HG03175 (cell line): ENCODE measurements around the gene INTS15.

Experiments
- ATAC-seq: cut with Tn5 transposase; IDR thresholded peaks from one replicate; pipeline ENCODE4 v1.9.1; 2021; ENCODE audit warnings: mild to moderate bottlenecking, moderate library complexity; ENCODE audit not compliant: unreplicated experiment

The INTS15 gene

GRCh38 chr7:6589829-6590644, at the start of gene INTS15:
INTS15 (plus strand) TSS chr7:6590021; CDS start chr7:6590284, 263 bp downstream.
- ATAC-seq = peak; percentile 86

- ATAC-seq = no peak
These were observed 47.5 kb upstream of the INTS15 start for GRCh38 chr7:6542368-6542767.

- ATAC-seq = no peak
These were observed 44.3 kb upstream of the INTS15 start for GRCh38 chr7:6545398-6546126.

GRCh38 chr7:6546498-6547251, 43.1 kb upstream of the INTS15 start:
- ATAC-seq = no peak

GRCh38 chr7:6547400-6547799, 42.4 kb upstream of the INTS15 start:
- ATAC-seq = no peak

GRCh38 chr7:6551016-6551511, 38.8 kb upstream of the INTS15 start, which contains the start of gene GRID2IP:
GRID2IP (minus strand) TSS chr7:6551461; CDS start chr7:6551436, 25 bp downstream.
- ATAC-seq = no peak

GRCh38 chr7:6553448-6554044, 36.3 kb upstream of the INTS15 start:
- ATAC-seq = no peak

- no peak for ATAC-seq
These were observed 35.0 kb upstream of the INTS15 start for GRCh38 chr7:6554848-6555247.

GRCh38 chr7:6556196-6556595, 33.6 kb upstream of the INTS15 start:
- ATAC-seq = no peak

- ATAC-seq = no peak
These were observed 31.0 kb upstream of the INTS15 start for GRCh38 chr7:6558837-6559236.

GRCh38 chr7:6559896-6560295, 29.9 kb upstream of the INTS15 start:
- no peak for ATAC-seq

- ATAC-seq = no peak
These were observed 27.7 kb upstream of the INTS15 start for GRCh38 chr7:6562106-6562505.

GRCh38 chr7:6563936-6564770, 25.7 kb upstream of the INTS15 start:
- ATAC-seq = no peak

GRCh38 chr7:6565655-6566054, 24.2 kb upstream of the INTS15 start:
- no peak for ATAC-seq

GRCh38 chr7:6567886-6568285, 21.9 kb upstream of the INTS15 start:
- ATAC-seq = no peak

GRCh38 chr7:6571160-6571779, 18.6 kb upstream of the INTS15 start:
- no peak for ATAC-seq

- ATAC-seq = no peak
These were observed 14.4 kb upstream of the INTS15 start for GRCh38 chr7:6575281-6576023.

- no peak for ATAC-seq
These were observed 13.6 kb upstream of the INTS15 start for GRCh38 chr7:6576024-6576866.
